Measurements from ENCODE around the gene CBARP.

The CBARP gene

GRCh38 chr19:1237754-1238368 lies at the start of gene CBARP:
Gene CBARP, minus strand, starts transcription at chr19:1238005. Its CDS starts 1,905 bp downstream, at chr19:1236100.
- in situ Hi-C loops (cut with HindIII; ENCODE audit: low pct_ligation_motif_present, low pct_unique_long_range_greater_than_20kb, low sequenced_read_pairs) = no loop called here
- no peak for DNase-seq

GRCh38 chr19:1286487-1287353 lies 48.9 kb upstream of the CBARP start:
- in situ Hi-C loops (cut with HindIII; ENCODE audit: low pct_ligation_motif_present, low pct_unique_long_range_greater_than_20kb, low sequenced_read_pairs) = no loop called here
- no peak for DNase-seq

GRCh38 chr19:1285737-1286360 lies 48.0 kb upstream of the CBARP start, which contains the start of gene EFNA2:
Gene EFNA2, plus strand, starts transcription at chr19:1285873. Its CDS starts 296 bp downstream, at chr19:1286169.
- DNase-seq = no peak
- in situ Hi-C loops (cut with HindIII; ENCODE audit: low pct_ligation_motif_present, low pct_unique_long_range_greater_than_20kb, low sequenced_read_pairs) = no loop called here

- DNase-seq = no peak
- in situ Hi-C loops (cut with HindIII; ENCODE audit: low pct_ligation_motif_present, low pct_unique_long_range_greater_than_20kb, low sequenced_read_pairs) = no loop called here
Observed at GRCh38 chr19:1284979-1285736, 47.4 kb upstream of the CBARP start.

GRCh38 chr19:1284293-1284978 lies 46.6 kb upstream of the CBARP start:
- in situ Hi-C loops (cut with HindIII; ENCODE audit: low pct_ligation_motif_present, low pct_unique_long_range_greater_than_20kb, low sequenced_read_pairs) = no loop called here

GRCh38 chr19:1283917-1284292 lies 46.1 kb upstream of the CBARP start:
- in situ Hi-C loops (cut with HindIII; ENCODE audit: low pct_ligation_motif_present, low pct_unique_long_range_greater_than_20kb, low sequenced_read_pairs) = no loop called here
- no peak for DNase-seq

More at GRCh38 chr19:1284293-1284978, 46.6 kb upstream of the CBARP start:
- no peak for DNase-seq

- in situ Hi-C loops (cut with HindIII; ENCODE audit: low pct_ligation_motif_present, low pct_unique_long_range_greater_than_20kb, low sequenced_read_pairs) = no loop called here
- no peak for DNase-seq
Observed at GRCh38 chr19:1283207-1283916, 45.6 kb upstream of the CBARP start.

- in situ Hi-C loops (cut with HindIII; ENCODE audit: low pct_ligation_motif_present, low pct_unique_long_range_greater_than_20kb, low sequenced_read_pairs) = no loop called here
- DNase-seq = no peak
Observed at GRCh38 chr19:1282588-1283206, 44.9 kb upstream of the CBARP start.

GRCh38 chr19:1281569-1282287 lies 43.9 kb upstream of the CBARP start:
- no peak for DNase-seq
- in situ Hi-C loops (cut with HindIII; ENCODE audit: low pct_ligation_motif_present, low pct_unique_long_range_greater_than_20kb, low sequenced_read_pairs) = no loop called here

- in situ Hi-C loops (cut with HindIII; ENCODE audit: low pct_ligation_motif_present, low pct_unique_long_range_greater_than_20kb, low sequenced_read_pairs) = no loop called here
- no peak for DNase-seq
Observed at GRCh38 chr19:1280636-1281568, 43.1 kb upstream of the CBARP start.

- in situ Hi-C loops (cut with HindIII; ENCODE audit: low pct_ligation_motif_present, low pct_unique_long_range_greater_than_20kb, low sequenced_read_pairs) = no loop called here
- peak; percentile 77 for DNase-seq
Observed at GRCh38 chr19:1279782-1280341, 42.1 kb upstream of the CBARP start.

GRCh38 chr19:1278713-1279660 lies 41.2 kb upstream of the CBARP start:
- no peak for DNase-seq
- in situ Hi-C loops (cut with HindIII; ENCODE audit: low pct_ligation_motif_present, low pct_unique_long_range_greater_than_20kb, low sequenced_read_pairs) = no loop called here

GRCh38 chr19:1278074-1278473 lies 40.3 kb upstream of the CBARP start:
- in situ Hi-C loops (cut with HindIII; ENCODE audit: low pct_ligation_motif_present, low pct_unique_long_range_greater_than_20kb, low sequenced_read_pairs) = no loop called here
- no peak for DNase-seq

GRCh38 chr19:1277061-1277460 lies 39.3 kb upstream of the CBARP start:
- in situ Hi-C loops (cut with HindIII; ENCODE audit: low pct_ligation_motif_present, low pct_unique_long_range_greater_than_20kb, low sequenced_read_pairs) = no loop called here
- no peak for DNase-seq
